GM18498 (cell line): ENCODE measurements around the gene PPP1R12B.
"Not testable (repeated sequence)": the region's sequence is repeated elsewhere in the genome, so short reads cannot be mapped to it uniquely, and the experiment has no call there.

Source experiments
- ATAC-seq: cut with Tn5 transposase; IDR thresholded peaks from one replicate; pipeline ENCODE4 v1.9.1; 2021; ENCODE audit warnings: mild to moderate bottlenecking, moderate library complexity; ENCODE audit not compliant: unreplicated experiment

PPP1R12B gene

GRCh38 chr1:202343652-202344349 is 4.7 kb upstream of the PPP1R12B start:
- ATAC-seq: no peak

DNA sequence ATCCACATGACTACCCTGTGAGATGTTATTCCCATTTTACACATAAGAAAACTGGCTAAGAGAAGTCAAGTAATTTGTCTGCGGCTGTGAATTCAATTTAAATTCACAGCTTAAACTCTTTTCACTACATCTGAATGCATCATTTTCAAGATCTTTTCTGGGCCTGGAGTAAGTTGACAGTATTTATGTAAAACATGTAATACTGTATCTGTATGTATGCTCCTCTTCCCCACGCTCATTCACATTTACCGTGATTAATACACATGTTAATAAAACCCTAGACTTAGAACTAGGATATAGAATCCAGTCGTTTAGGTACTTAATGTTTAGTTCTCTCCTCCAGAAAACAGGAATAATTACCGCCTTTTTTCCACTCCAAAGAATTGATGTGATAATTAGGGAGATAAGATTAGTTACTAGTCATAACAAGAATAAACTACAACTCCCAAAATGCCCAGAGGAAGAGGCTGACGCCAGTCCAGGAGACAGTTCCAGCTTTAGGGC is 442 bp upstream of the PPP1R12B start:
- ATAC-seq: no peak

- ATAC-seq: no peak
Observed at GRCh38 chr1:202349206-202349928, 868 bp downstream of the PPP1R12B start.

DNA sequence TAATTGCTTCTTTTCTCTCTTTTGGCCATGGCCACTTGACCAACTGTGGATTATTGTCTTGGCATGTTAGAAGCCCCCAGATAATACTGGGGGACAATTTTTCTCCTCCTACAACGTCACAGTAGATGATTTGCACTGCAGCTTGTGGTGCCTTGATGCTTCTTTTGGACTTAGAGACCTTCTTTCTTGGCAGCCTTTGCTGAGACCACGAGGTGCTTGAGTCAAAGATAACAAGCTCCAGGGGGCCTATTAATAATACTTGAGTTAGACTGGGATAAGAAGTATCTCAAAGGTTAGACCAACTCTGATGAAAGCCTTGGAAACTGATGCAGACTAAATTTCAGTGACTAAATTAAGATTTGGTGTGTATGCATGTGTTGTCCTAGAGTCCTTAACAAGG is 3.2 kb downstream of the PPP1R12B start:
- no peak for ATAC-seq

DNA sequence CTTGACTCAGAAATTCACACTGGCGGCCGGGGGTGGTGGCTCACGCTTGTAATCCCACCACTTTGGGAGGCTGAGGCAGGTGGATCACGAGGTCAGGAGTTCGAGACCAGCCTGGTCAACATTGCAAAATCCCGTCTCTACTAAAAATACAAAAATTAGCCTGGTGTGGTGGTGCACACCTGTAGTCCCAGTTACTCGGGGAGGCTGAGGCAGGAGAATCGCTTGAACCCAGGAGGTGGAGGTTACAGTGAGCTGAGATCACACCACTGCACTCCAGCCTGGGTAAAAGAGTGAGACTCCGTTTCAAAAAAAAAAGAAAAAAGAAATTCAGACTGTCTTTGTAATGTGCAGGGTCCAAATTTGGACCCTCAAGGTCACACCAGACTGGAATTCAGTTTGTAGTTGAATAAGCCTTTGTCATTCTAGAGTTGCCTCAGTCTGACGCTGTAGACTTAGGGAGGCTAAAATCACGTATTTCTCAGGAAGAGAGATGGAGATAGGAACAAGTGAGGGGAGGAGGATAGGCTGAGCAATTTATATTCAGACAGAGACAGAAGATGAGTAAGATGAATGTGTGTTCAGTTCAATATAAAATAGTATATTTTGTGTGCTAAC is 4.2 kb downstream of the PPP1R12B start:
- not testable (repeated sequence) for ATAC-seq

DNA sequence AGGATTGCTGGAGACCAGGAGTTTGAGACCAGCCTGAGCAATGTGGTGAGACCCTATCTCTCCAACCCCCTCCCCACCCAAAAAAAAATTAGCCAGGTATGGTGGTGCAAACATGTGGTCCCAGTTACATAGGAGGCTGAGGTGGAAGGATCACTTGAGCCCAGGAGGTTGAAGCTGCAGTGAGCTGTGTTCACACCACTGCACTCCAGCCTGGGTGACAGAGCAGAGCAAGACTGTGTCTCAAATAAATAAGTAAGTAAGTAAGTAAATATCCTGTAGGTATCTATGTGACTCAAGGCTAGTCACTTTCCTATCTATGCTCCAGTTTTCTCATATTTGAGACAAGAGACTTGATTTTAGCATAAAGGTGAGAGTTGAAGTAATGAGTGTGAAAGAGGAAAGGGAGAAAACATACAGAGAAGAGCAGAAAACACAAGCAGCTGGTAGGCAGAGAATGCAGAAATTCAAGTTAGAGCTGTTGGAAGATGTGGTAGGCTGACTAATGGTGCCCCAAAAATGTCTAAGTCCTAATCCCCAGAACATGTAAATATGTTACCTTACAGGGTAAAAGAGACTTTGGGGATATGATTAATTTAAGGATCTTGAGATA is 7.5 kb downstream of the PPP1R12B start:
- no peak for ATAC-seq

DNA sequence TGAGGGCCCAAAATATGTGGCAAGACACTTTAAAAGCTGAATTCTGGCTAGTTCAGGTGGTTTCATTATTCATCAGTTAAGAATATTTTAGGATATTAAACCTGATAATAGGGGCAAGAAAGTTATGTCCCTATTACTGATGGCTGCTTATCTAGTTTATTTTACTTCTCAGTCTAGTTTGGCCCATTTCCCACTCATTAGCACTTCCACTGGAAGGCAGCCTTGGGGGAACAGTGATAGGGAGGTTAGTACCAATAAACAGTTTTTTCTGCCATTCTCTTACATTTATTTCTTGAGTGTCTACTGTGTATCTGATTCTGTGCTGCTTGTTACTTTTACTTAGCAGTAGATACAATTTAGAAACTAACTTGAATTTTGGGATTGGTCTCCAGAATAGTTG is 9.0 kb downstream of the PPP1R12B start:
- no peak for ATAC-seq

- no peak for ATAC-seq
Observed at GRCh38 chr1:202361224-202361623, 12.7 kb downstream of the PPP1R12B start.

GRCh38 chr1:202361701-202362100 is 13.2 kb downstream of the PPP1R12B start:
- ATAC-seq: no peak

GRCh38 chr1:202362212-202362611 is 13.7 kb downstream of the PPP1R12B start:
- no peak for ATAC-seq

- ATAC-seq: no peak
Observed at GRCh38 chr1:202365092-202365815, 16.8 kb downstream of the PPP1R12B start.

GRCh38 chr1:202367271-202367670 is 18.8 kb downstream of the PPP1R12B start:
- ATAC-seq: no peak

GRCh38 chr1:202370906-202371305 is 22.4 kb downstream of the PPP1R12B start:
- not testable (repeated sequence) for ATAC-seq

DNA sequence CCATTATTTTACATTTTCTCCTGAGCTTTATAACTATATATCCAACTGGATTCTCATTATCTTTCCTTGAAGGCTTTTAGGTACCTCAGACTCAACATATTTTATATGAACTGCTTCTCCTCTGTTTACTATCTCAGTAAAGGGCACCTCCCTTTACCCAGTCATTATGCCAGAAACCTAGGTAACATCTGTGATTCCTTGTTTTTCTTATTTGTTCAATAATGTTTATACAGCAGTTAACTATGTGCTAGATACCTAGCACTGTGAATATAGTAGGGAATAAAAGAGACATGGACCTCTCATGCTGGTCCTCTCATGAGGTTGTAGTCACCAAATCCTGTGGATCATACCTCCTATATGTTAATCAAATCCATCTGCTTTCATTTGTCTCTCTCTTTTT is 25.6 kb downstream of the PPP1R12B start:
- ATAC-seq: no peak

DNA sequence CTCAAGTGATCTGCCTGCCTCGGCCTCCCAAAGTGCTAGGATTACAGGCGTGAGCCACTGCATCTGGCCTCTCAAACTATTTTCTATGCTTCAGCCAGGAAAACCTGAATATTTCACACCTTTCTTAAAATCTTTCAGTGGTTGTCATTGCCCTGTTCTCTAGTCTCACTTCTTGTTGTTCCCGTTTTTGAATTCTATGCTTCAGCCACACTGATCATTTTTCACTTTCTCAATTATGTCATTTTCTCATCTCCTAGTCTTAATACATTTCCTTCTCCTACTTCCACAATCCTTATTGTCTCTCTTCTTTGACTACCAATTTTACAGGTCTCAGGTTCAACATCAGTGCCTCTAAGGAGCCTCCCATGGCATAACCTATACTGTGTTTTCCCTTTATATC is 26.7 kb downstream of the PPP1R12B start:
- not testable (repeated sequence) for ATAC-seq

- ATAC-seq: no peak
Observed at GRCh38 chr1:202376247-202376646, 27.7 kb downstream of the PPP1R12B start.

GRCh38 chr1:202379884-202380529 is 31.5 kb downstream of the PPP1R12B start:
- ATAC-seq: not testable (repeated sequence)

DNA sequence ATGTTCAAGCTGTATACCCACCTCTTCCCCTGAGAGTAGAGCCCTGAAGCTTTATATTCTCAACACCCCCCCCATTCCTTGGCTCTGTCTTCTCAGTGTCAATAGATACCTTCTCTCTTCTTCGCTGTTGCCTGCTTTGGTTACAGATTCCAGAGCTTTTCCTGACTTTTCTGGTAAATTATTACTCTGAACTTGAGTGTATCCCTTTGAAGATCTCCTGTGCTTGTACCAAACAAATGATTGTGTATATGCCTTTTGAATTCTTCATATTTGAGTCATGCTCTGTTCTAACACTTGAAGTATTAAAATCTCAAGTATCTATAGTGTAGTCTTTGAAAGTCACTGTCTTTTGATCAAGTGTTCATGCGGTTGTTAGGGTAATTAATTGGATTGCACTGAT is 32.0 kb downstream of the PPP1R12B start:
- ATAC-seq: not testable (repeated sequence)

DNA sequence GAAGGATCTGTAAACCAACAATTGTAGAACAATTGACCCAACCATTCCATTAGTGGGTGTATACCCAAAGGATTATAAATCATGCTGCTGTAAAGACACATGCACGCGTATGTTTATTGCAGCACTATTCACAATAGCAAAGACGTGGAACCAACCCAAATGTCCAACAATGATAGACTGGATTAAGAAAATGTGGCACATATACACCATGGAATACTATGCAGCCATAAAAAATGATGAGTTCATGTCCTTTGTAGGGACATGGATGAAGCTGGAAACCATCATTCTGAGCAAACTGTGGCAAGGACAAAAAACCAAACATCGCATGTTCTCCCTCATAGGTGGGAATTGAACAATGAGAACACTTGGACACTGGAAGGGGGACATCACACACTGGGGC is 33.4 kb downstream of the PPP1R12B start:
- not testable (repeated sequence) for ATAC-seq

DNA sequence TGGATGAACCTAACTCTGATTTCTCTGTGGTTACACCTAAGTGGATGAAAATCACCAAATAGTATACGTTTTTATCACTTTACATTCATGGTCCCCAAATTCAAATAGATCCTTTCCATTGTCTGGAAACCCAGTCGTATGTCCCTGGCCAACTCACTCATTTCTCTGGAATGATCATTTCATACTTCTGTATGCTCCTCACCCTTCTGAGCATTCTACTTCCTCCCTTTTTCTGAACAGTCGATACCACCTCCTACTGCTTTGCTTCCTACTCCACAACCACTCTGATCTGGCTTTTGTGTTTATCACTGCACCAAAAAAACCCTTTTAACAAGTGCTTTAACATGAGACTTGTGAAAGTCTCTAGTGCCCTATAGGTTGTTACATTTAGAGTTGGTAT is 47.3 kb downstream of the PPP1R12B start:
- not testable (repeated sequence) for ATAC-seq
